ENCODE results near the gene STON1.
"Not testable (repeated sequence)": the region's sequence is repeated elsewhere in the genome, so short reads cannot be mapped to it uniquely, and the experiment has no call there.

STON1 gene

DNA sequence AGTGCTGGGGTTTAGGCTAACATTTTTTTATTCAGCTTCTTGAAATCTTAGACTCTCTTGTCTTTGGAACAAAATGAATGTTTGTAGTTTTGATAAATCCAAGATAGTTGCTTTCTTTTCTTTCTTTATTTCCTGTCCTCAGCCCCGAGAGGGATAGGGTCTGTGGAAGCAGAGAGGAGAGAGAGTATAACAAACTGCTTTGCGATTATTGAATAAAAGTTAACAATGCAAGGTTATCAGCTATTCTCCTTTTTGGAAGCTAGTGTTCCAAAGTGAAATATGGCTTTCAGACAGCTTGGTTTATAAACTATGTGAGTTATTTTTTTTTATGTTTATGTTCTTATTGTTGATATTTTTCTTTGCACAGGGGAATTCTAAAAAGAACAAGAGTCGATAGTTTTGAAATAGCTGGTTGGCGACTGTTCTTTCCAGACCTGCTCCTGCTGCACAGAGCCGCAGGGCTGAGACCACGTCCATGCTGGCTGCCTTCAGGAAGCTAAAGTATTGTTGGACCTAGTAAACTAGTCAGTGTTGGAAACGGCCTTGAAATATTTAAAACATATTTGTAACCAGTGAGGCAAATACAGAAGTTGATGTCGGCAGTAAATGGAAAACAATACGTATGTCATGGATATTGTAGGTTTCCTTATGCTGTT, 15.5 kb upstream of the STON1 start:
- H3K4me3 Mint-ChIP-seq = no peak overlapping the region
- no peak for DNase-seq
- H3K27me3 Mint-ChIP-seq = no peaks in the 10 kb centered on the region
- peaks cover 65% of the 10 kb centered on the region for H3K36me3 Mint-ChIP-seq (ENCODE audit: low read depth)
- peaks cover 4% of the 10 kb centered on the region for H3K4me1 Mint-ChIP-seq
- no peaks in the 10 kb centered on the region for H3K9me3 Mint-ChIP-seq
- H3K27ac Mint-ChIP-seq = no peak overlapping the region
- ATAC-seq = no peak

GRCh38 chr2:48515513-48515985, 14.4 kb upstream of the STON1 start:
- no peak for DNase-seq

DNA sequence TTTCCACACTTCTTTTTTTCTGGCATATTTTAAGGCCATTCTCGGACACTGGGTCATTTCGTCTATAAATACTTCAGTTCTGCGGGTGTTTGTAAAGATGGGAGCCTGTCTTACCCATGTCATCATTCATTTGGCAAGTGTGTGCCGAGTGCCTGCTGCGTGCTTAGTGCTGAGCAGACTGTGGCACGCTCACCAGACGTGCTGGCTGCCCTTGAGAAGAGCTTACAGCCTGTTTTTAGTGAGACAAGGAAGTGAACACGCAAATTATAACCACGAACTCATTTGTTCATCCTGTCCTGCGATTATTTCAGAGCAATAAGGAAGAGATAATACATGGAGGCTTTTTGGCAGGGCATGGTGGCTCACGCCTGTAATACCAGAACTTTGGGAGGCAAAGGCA, 10.4 kb upstream of the STON1 start:
- H3K36me3 Mint-ChIP-seq (ENCODE audit: low read depth) = peaks cover 41% of the 10 kb centered on the region
- ATAC-seq (no peak), DNase-seq (no peak)
- H3K4me1 Mint-ChIP-seq = no peaks in the 10 kb centered on the region
- no peak overlapping the region for H3K27ac Mint-ChIP-seq
- no peaks in the 10 kb centered on the region for H3K27me3 Mint-ChIP-seq
- no peak overlapping the region for H3K4me3 Mint-ChIP-seq
- H3K9me3 Mint-ChIP-seq = no peaks in the 10 kb centered on the region

More at GRCh38 chr2:48515513-48515985, 14.4 kb upstream of the STON1 start:
- no peaks in the 10 kb centered on the region for H3K9me3 Mint-ChIP-seq
- peaks cover 61% of the 10 kb centered on the region for H3K36me3 Mint-ChIP-seq (ENCODE audit: low read depth)
- ATAC-seq = no peak
- H3K4me3 Mint-ChIP-seq = no peak overlapping the region
- H3K4me1 Mint-ChIP-seq = no peaks in the 10 kb centered on the region
- no peak overlapping the region for H3K27ac Mint-ChIP-seq
- H3K27me3 Mint-ChIP-seq = no peaks in the 10 kb centered on the region

- DNase-seq, H3K9me3 Mint-ChIP-seq, H3K4me3 Mint-ChIP-seq, ATAC-seq, H3K27me3 Mint-ChIP-seq, H3K27ac Mint-ChIP-seq: not testable (repeated sequence)
- Mint-ChIP-seq H3K36me3 (ENCODE audit: low read depth) (peaks cover 17% of the 10 kb centered on the region), H3K4me1 (peaks cover 10% of the 10 kb centered on the region)
Measured at GRCh38 chr2:48524756-48525155, 5.2 kb upstream of the STON1 start.

- Mint-ChIP-seq H3K4me3 (no peak overlapping the region), H3K4me1 (peaks cover 10% of the 10 kb centered on the region), H3K9me3 (no peaks in the 10 kb centered on the region), H3K27me3 (no peaks in the 10 kb centered on the region), H3K27ac (no peak overlapping the region), H3K36me3 (ENCODE audit: low read depth) (peaks cover 16% of the 10 kb centered on the region)
- DNase-seq = no peak
- no peak for ATAC-seq
Measured at GRCh38 chr2:48525269-48525943, 4.5 kb upstream of the STON1 start.

DNA sequence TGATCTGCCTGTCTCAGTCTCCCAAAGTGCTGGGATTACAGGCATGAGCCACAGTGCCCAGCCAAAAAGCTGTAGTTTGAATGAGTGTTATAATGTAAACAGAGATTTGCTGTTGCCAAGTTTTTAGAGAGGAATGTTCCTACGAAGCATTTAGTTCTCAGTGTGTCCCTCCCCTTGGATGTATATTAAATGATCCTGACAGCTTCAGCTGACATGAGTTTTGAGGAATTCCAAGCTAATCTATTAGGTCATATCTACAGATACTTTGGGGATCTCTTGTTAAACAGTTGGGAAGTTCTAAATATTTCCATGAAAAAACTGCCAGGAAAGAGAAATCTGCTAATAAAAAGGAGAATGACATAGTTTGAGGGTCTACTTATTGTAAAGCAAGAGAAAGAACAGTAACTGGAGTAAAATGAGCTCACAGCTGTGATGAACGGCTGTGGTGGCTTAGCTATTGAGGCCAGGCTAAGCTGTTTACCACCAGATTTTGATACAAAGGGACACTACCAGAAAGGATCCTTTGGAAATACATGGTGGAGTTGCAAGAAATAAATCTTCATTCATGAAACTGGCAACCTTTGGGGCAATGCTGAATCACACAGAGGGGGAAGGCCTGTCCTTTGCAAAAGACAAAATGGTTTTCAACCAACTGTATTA, 2.6 kb upstream of the STON1 start:
- Mint-ChIP-seq H3K27me3 (no peaks in the 10 kb centered on the region), H3K9me3 (no peaks in the 10 kb centered on the region), H3K4me1 (peaks cover 21% of the 10 kb centered on the region), H3K4me3 (no peak overlapping the region), H3K27ac (no peak overlapping the region), H3K36me3 (ENCODE audit: low read depth) (peaks cover 8% of the 10 kb centered on the region)
- ATAC-seq (peak; percentile 57), DNase-seq (no peak)

GRCh38 chr2:48528431-48528830, 1.5 kb upstream of the STON1 start:
- no peaks in the 10 kb centered on the region for H3K27me3 Mint-ChIP-seq
- ATAC-seq = no peak
- H3K27ac Mint-ChIP-seq = no peak overlapping the region

GRCh38 chr2:48529194-48529593, 760 bp upstream of the STON1 start:
- Mint-ChIP-seq H3K4me3 (no peak overlapping the region), H3K27me3 (no peaks in the 10 kb centered on the region), H3K4me1 (peaks cover 21% of the 10 kb centered on the region), H3K9me3 (no peaks in the 10 kb centered on the region), H3K36me3 (ENCODE audit: low read depth) (peaks cover 8% of the 10 kb centered on the region), H3K27ac (no peak overlapping the region)
- DNase-seq (no peak), ATAC-seq (no peak)

More at GRCh38 chr2:48528431-48528830, 1.5 kb upstream of the STON1 start:
- Mint-ChIP-seq H3K36me3 (ENCODE audit: low read depth) (peaks cover 8% of the 10 kb centered on the region), H3K4me1 (peaks cover 21% of the 10 kb centered on the region), H3K9me3 (no peaks in the 10 kb centered on the region), H3K4me3 (no peak overlapping the region)
- no peak for DNase-seq

DNA sequence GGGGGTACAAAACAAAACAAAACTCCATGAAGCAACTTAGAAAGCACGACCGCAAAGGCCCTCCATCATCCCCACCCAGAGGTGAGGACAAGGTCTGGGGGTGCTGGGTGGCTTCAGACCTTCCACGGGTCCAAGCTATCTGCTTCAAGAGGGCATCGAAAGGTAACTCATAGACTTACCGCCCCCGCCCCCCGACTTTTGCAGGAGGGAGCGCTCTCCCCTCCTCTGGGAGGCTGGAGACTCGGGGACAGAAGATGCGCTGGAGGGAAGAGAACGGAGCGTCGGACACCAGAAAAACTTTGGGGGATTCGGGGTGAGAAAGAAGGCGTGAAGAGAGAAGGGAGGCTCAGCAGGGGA, 300 bp upstream of the STON1 start:
- H3K9me3 Mint-ChIP-seq = no peaks in the 10 kb centered on the region
- peak overlapping the region; percentile 59 for H3K27ac Mint-ChIP-seq
- no peaks in the 10 kb centered on the region for H3K27me3 Mint-ChIP-seq
- peaks cover 21% of the 10 kb centered on the region for H3K4me1 Mint-ChIP-seq
- DNase-seq (peak; percentile 15), ATAC-seq (no peak)
- peak overlapping the region; percentile 70 for H3K4me3 Mint-ChIP-seq
- H3K36me3 Mint-ChIP-seq (ENCODE audit: low read depth) = peaks cover 7% of the 10 kb centered on the region

- DNase-seq (no peak), ATAC-seq (peak; percentile 31)
- Mint-ChIP-seq H3K27me3 (no peaks in the 10 kb centered on the region), H3K4me1 (peaks cover 21% of the 10 kb centered on the region), H3K9me3 (no peaks in the 10 kb centered on the region), H3K36me3 (ENCODE audit: low read depth) (peaks cover 2% of the 10 kb centered on the region), H3K4me3 (peak overlapping the region; percentile 64), H3K27ac (peak overlapping the region; percentile 49)
Measured at GRCh38 chr2:48531141-48531648, 1.2 kb downstream of the STON1 start.

DNA sequence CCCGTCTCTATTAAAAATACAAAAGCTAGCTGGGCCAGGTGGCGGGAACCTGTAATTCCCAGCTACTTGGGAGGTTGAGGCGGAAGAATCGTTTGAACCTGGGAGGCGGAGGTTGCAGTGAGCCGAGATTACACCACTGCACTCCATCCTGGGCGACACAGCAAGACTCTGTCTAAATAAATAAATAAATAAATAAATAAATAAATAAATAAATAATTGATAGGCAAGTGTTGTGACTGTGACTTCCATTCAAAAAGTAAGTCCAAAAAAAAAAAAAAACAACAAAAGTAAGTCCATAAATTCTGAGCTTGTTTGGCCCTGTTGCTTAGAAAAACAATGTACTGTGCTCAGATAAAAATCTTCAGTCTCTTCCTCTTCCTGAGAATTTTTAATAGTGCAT, 2.2 kb downstream of the STON1 start:
- ATAC-seq = no peak
- H3K27ac Mint-ChIP-seq = no peak overlapping the region
- peaks cover 2% of the 10 kb centered on the region for H3K36me3 Mint-ChIP-seq (ENCODE audit: low read depth)
- peaks cover 21% of the 10 kb centered on the region for H3K4me1 Mint-ChIP-seq
- H3K27me3 Mint-ChIP-seq = no peaks in the 10 kb centered on the region
- DNase-seq = no peak
- H3K9me3 Mint-ChIP-seq = no peaks in the 10 kb centered on the region
- H3K4me3 Mint-ChIP-seq = no peak overlapping the region

- DNase-seq = no peak
- no peak for ATAC-seq
- Mint-ChIP-seq H3K27me3 (no peaks in the 10 kb centered on the region), H3K36me3 (ENCODE audit: low read depth) (peaks cover 2% of the 10 kb centered on the region), H3K27ac (no peak overlapping the region), H3K4me3 (no peak overlapping the region), H3K4me1 (peaks cover 17% of the 10 kb centered on the region), H3K9me3 (no peaks in the 10 kb centered on the region)
Measured at GRCh38 chr2:48532824-48533223, 2.9 kb downstream of the STON1 start.

GRCh38 chr2:48534781-48535180, 4.8 kb downstream of the STON1 start:
- DNase-seq = no peak
- Mint-ChIP-seq H3K27me3 (no peaks in the 10 kb centered on the region), H3K9me3 (no peaks in the 10 kb centered on the region), H3K4me3 (no peak overlapping the region), H3K4me1 (peaks cover 11% of the 10 kb centered on the region), H3K36me3 (ENCODE audit: low read depth) (no peaks in the 10 kb centered on the region), H3K27ac (no peak overlapping the region)
- ATAC-seq = no peak

DNA sequence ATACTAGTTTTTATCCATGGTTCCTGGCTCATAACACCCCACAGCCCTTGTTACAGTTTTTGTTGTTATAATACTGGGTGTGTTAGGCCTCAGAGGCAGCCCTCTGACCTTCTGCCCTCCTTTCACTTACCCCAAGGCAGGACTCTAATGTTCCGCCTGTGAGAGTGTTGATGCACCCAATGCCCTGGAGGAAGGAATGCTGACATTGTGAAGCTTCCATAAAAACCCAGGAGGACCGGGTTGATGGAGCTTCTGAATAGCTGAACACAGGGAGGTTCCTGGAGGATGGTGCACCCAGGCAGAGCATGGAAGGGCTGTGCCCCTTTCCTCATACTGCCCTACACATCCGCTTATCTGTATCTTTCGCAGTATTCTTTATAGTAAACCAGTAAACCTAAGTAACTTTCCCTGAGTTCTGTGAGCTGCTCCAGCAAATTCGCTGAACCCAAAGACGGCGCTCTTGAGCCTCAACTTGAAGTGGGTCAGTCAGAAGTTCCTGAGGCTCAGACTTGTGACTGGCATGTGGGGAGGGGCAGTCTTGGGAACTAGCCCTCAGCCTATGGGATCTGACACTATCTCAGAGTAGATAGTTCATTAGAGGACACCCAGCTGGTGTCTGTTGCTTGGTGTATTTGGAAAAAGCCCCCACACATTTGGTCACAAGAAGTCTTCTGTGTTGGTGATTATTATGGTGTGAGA, 10.4 kb downstream of the STON1 start:
- H3K36me3 Mint-ChIP-seq (ENCODE audit: low read depth) = no peaks in the 10 kb centered on the region
- no peaks in the 10 kb centered on the region for H3K4me1 Mint-ChIP-seq
- no peak overlapping the region for H3K4me3 Mint-ChIP-seq
- no peaks in the 10 kb centered on the region for H3K27me3 Mint-ChIP-seq
- H3K27ac Mint-ChIP-seq = no peak overlapping the region
- DNase-seq (no peak), ATAC-seq (no peak)
- H3K9me3 Mint-ChIP-seq = no peaks in the 10 kb centered on the region
